HUDEP-2 (cell line): Measurements from ENCODE around the gene PHLDA3.

Source experiments
- DNase-seq, 76 experiments: peaks; one replicate each; lab custom pipeline; 2025; ENCODE audit not compliant: unreplicated experiment in 76 of 76; lab: John Stamatoyannopoulos, UW

PHLDA3 gene

GRCh38 chr1:201468844-201469644, at the start of gene PHLDA3:
PHLDA3 (minus strand) TSS chr1:201469188; CDS start chr1:201468786, 402 bp downstream.
- peak in 4 of 76 experiments; percentile 3 to 11 (median 8) for DNase-seq

DNA sequence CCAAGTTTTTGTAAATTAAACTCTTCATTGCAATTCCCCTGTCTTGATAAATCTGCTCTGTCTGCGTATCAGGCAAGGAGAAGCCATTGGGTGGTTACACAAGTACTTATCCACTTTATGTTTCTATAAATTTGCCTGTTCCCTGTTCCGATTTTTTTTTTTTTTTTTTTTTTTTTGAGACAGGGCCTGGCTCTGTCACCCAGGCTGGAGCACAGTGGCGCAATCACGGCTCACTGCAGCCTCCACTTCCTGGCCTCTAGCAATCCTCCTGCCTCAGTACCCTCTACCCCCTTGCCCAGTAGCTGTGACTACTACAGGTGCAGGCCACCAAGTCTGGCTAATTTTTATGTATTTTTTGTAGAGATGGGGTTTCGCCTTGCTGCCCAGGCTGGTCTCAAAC, 49.1 kb upstream of the PHLDA3 start:
- DNase-seq, result no peak

GRCh38 chr1:201517631-201518030, 48.6 kb upstream of the PHLDA3 start:
- peak in 1 of 76 experiments; percentile 20 for DNase-seq

- DNase-seq, result no peak
Measured at GRCh38 chr1:201516511-201517127, 47.6 kb upstream of the PHLDA3 start.

DNA sequence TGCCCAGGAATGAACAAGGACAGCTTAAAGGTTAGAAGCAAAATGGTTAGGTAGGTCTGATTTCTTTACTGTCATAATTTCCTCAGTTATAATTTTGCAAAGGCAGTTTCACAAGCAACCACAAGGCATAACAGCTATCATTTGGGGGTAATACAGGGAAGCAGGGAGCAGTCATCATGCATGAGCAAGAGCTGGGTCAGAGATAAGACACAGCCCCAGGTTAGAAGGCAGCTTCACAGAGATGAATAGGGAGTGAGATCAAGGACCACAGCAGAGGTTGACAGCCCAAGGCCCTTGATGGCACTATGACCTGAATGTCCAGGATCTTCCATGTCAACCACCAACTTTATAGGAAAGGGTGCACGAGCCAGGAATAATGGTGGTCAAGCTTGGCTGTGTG, 46.9 kb upstream of the PHLDA3 start:
- peak in 26 of 76 experiments; percentile 7 to 67 (median 24) for DNase-seq

- peak in 40 of 76 experiments; percentile 6 to 74 (median 22) for DNase-seq
Measured at GRCh38 chr1:201515062-201515750, 46.2 kb upstream of the PHLDA3 start.

DNA sequence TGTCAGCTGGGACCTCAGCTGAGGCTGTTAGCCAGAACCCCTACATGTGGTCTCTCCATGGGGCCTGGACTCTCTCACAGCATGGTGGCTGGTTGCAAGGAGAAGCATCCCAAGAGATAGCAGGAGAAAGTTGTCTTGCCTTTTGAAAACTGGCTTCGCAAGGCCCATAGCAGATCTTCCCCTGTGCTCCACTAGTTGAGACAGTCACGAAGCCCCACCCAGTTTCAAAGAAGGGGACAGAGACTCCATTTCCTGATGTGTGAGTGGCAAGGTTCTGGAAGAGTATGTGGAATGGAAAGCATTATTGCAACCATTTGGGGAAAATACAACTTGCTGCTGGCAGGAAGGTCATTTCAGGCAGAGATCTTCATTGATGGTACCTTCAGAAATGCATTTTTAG, 45.5 kb upstream of the PHLDA3 start:
- DNase-seq, result peak in 10 of 76 experiments; percentile 5 to 29 (median 17)

DNA sequence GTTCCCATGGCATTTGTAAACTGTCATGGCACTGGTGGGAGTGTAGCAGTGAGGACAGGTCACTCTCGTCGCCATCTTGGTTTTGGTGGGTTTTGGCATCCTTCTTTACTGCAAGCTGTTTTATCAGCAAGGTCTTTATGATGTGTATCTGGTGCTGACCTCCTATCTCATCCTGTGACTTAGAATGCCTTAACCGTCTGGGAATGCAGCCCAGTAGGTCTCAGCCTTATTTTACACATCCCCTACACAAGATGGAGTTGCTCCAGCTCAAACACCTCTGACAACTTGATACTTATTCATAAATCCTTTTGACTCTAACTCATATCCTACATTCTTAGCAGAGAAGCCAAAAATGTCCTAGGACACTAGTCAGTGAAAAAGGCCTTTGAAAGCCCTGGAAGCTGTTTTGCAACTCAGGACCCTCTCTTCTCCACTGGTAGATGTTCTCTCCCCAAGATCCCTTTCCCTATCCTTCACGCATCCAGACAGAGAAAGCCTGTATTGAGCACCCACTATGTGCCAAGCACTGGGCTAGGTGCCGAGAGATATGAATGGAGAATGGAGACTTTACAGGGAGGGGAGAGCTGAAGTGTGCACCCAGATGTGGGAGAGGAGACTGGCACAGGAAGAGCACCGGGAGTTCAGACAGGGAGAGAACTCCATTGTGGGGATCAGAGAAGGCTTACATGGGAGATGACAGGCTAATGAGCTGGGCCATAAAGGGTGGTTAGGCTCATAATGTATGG, 44.7 kb upstream of the PHLDA3 start:
- DNase-seq, result no peak

- peak in 1 of 76 experiments; percentile 12 for DNase-seq
Measured at GRCh38 chr1:201511941-201512539, 43.1 kb upstream of the PHLDA3 start.

DNA sequence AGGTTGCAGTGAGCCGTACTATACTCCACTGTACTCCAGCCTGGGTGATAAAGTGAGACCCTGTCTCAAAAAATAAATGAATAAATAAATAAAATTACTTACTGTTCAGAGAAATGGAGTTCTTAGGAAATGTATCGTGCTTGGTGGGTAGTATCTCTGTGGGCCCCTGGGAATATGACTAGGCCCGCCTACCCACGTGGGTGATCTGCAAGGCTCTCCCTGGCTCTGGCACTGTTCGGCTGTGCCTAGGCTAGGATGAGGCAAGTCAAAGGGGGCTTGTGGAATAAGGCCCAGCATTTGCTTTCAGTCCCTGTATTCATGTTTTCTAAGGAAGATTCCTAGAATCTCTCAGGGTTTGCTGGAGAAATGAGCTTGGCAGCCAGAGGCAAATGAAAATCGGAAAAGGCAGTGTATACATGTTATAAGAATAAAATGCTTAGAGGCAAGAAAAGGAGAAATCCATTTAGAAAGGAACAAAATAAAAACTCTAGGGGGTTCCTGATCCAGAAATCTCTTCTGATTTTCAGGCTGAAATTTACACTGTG, 42.5 kb upstream of the PHLDA3 start:
- no peak for DNase-seq

DNA sequence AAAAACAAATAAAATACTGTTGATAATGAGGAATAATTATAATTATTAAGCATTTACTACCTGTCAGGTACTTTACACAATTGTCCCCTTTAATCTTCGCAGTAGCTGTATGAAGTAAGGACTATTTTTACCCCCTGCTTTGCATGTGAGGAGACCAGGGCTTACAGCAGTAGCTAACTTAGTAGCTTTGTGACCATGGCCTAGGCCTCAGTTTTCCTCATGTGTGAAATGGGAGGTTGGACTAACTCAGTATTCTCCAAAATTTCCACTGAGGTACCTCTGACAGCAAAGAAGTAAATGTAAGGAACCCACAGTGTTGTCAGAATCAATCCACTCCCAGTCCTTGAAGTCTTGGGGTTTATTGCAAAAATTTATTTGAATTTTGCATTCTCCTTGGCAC, 41.7 kb upstream of the PHLDA3 start:
- no peak for DNase-seq

GRCh38 chr1:201509601-201510374, 40.8 kb upstream of the PHLDA3 start:
- no peak for DNase-seq

GRCh38 chr1:201508809-201509208, 39.8 kb upstream of the PHLDA3 start:
- no peak for DNase-seq

DNA sequence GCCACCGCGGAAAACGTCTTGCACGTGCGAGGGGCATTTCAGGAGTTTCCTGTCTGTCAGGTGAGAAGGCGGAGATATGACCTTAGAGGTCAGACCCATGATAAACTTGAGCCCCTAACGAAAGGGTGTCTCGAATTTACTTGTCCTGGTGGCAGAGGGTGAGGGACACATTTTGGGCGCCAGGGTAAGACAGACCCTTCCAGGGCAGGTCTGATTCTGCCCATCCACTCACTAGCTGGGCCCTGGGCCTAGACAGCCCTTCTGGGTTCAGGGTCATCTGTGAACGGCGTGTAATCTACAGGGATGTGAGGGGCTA, 38.3 kb upstream of the PHLDA3 start:
- DNase-seq, result no peak

GRCh38 chr1:201506557-201507359, 37.8 kb upstream of the PHLDA3 start, which contains the start of gene CSRP1:
CSRP1 (minus strand) TSS chr1:201507123; CDS start chr1:201496303, 10,820 bp downstream.
- DNase-seq, result peak in 71 of 76 experiments; percentile 22 to 81 (median 61)

DNA sequence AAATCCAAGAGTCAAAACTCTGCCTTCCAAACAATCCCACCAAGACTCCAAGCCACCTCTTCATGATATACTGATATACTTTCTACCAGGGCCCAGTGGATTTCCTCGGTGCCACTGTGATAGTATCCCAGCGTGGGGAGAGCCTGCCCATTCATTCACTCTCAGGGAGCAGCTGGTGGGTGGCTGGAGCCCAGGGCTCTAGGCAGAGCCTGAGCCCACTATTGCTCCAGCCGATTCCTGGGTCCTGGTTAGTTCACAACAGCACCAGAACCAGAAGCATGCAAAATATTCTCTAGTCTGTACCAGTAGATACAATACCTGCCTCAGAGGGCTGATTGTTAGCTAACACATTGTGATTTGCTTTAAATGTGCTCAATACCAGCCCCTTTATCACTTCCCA, 37.1 kb upstream of the PHLDA3 start:
- DNase-seq, result no peak

- no peak for DNase-seq
Measured at GRCh38 chr1:201505503-201505890, 36.5 kb upstream of the PHLDA3 start.

- DNase-seq, result no peak
Measured at GRCh38 chr1:201504799-201505502, 36.0 kb upstream of the PHLDA3 start.
